IMR-90 (cell line): Measurements from ENCODE around the gene SIGLEC15.

Experiments
- MAFK ChIP-seq: IDR thresholded peaks from 2 replicates; pipeline ENCODE4 v1.6.1; 2012; ENCODE audit warnings: low read depth, low read length, improper control_type of control experiment
- POLR2A ChIP-seq: IDR thresholded peaks from 2 replicates; pipeline ENCODE4 v1.6.1; 2012; ENCODE audit warnings: mild to moderate bottlenecking, low read depth, low read length
- RAD21 ChIP-seq: IDR thresholded peaks from 2 replicates; pipeline ENCODE4 v1.6.1; 2012; ENCODE audit warnings: low read length, improper control_type of control experiment
- RFX5 ChIP-seq: IDR thresholded peaks from 2 replicates; pipeline ENCODE4 v1.8.0; 2012; ENCODE audit warnings: low read depth, mild to moderate bottlenecking, low read length, moderate library complexity
- TF ChIP-seq, protein P1 (sequence below): conservative IDR thresholded peaks from 2 replicates; pipeline ENCODE4 v1.5.1; 2012; ENCODE audit warnings: mild to moderate bottlenecking, low read depth, low read length, improper control_type of control experiment

DNA sequence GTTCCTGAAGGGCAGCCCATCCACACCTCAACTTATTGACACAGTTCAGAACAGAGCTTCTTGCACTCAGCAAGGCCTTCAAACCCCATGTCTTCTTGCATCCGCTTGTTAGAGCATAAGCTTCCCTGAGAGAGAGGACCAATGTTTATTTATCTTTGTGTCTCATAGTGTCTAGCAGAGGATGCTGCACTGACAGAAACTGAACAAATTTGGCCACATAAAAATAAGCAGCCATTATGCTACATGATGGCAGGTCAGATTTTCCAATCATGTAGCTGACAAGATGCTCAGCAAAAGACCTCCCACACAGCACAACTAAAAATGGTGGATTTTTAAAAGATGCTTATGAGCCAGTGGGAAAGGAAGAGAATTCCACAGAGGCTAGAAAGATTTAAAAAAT is 38.1 kb upstream of the SIGLEC15 start:
- TF ChIP-seq POLR2A: no peak
- TF ChIP-seq, protein P1, sequence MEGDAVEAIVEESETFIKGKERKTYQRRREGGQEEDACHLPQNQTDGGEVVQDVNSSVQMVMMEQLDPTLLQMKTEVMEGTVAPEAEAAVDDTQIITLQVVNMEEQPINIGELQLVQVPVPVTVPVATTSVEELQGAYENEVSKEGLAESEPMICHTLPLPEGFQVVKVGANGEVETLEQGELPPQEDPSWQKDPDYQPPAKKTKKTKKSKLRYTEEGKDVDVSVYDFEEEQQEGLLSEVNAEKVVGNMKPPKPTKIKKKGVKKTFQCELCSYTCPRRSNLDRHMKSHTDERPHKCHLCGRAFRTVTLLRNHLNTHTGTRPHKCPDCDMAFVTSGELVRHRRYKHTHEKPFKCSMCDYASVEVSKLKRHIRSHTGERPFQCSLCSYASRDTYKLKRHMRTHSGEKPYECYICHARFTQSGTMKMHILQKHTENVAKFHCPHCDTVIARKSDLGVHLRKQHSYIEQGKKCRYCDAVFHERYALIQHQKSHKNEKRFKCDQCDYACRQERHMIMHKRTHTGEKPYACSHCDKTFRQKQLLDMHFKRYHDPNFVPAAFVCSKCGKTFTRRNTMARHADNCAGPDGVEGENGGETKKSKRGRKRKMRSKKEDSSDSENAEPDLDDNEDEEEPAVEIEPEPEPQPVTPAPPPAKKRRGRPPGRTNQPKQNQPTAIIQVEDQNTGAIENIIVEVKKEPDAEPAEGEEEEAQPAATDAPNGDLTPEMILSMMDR: no peak
- no peak for TF ChIP-seq RAD21
- TF ChIP-seq MAFK: no peak
- no peak for TF ChIP-seq RFX5
